GM12878 (cell line): ENCODE data around the gene DCDC2C. TPM values are rescaled to one million over a fixed set of nuclear protein-coding genes. Genes with fewer than 3 reads are reported as not detected.

ENCODE experiments used
- ATAC-seq: fragments of 200-7000 bp; cut with Tn5 transposase; 3 replicates; pipeline ENCODE4 v1.9.1; 2020; ENCODE audit warnings: mild to moderate bottlenecking, moderate library complexity
- BruUV-seq: library from RNA; stranded (reverse); fragments of 400-500 nt; replicated peaks from 2 replicates; lab custom pipeline; 2021; lab: Mats Ljungman, UMichigan
- CTCF ChIA-PET: fragments of 300-600 bp; sonication (Branson Sonifier 250); formaldehyde crosslinking; extraction: SDS; loops from one replicate; lab custom pipeline; 2021; ENCODE audit warnings: inconsistent platforms; lab: Yijun Ruan, JAX
- POLR2A ChIA-PET: fragments of 350-600 bp; formaldehyde crosslinking; extraction: SDS; loops from one replicate; lab custom pipeline; 2021; ENCODE audit warnings: inconsistent platforms; lab: Charles Lee
- RAD21 ChIA-PET: fragments of 300-600 bp; sonication (Branson Sonifier 250); formaldehyde crosslinking; loops from one replicate; lab custom pipeline; 2023; ENCODE audit warnings: antibody characterized with exemption; ENCODE audit not compliant: unreplicated experiment; lab: Charles Lee
- SMC1A ChIA-PET: fragments of 300-600 bp; sonication (Branson Sonifier 250); formaldehyde crosslinking; loops from one replicate; lab custom pipeline; 2023; ENCODE audit not compliant: unreplicated experiment, uncharacterized antibody; lab: Charles Lee
- DNase-seq: peaks from one replicate; pipeline ENCODE4 v3.0.0-alpha.2; 2011; ENCODE audit warnings: low read depth, low spot score
- FAIRE-seq: peaks from 3 replicates; lab custom pipeline; 2011; peaks lifted over from hg19 to GRCh38; lab: Jason Lieb, UNC
- H2AFZ ChIP-seq: 2 replicates; pipeline ENCODE4 v1.6.0; 2011; ENCODE audit warnings: low read depth, low read length, control low read depth; ENCODE audit not compliant: control insufficient read depth
- H3K27ac ChIP-seq: 2 replicates; pipeline ENCODE4 v1.5.1; 2011; ENCODE audit warnings: control low read depth; ENCODE audit not compliant: control insufficient read depth, insufficient read depth
- H3K27me3 ChIP-seq, 2 experiments: replicated peaks in 1 of 2; 2 replicates each; pipeline versions ENCODE4 v1.6.0 to v1.6.1; 2011; ENCODE audit warnings: low read length in 1 of 2; ENCODE audit not compliant: control insufficient read depth in 2 of 2, insufficient read depth in 2 of 2
- H3K36me3 ChIP-seq, 2 experiments: 2 replicates each; pipeline ENCODE4 v1.5.1; 2011; ENCODE audit warnings: low read length in 1 of 2; ENCODE audit not compliant: control insufficient read depth in 2 of 2, insufficient read depth in 2 of 2
- H3K4me1 ChIP-seq: 2 replicates; pipeline ENCODE4 v1.6.1; 2011; ENCODE audit warnings: mild to moderate bottlenecking, low read length, moderate library complexity, mixed read lengths; ENCODE audit not compliant: control insufficient read depth, insufficient read depth
- H3K4me2 ChIP-seq: 2 replicates; pipeline ENCODE4 v1.6.0; 2011; ENCODE audit warnings: control low read depth; ENCODE audit not compliant: control insufficient read depth, insufficient read depth
- H3K4me3 ChIP-seq: fragments of 200-600 bp; sonication (generic); 2 replicates; pipeline ENCODE4 v1.5.1; 2016
- H3K79me2 ChIP-seq: 2 replicates; pipeline ENCODE4 v1.6.0; 2011; ENCODE audit warnings: low read length; ENCODE audit not compliant: control insufficient read depth, insufficient read depth
- H3K9ac ChIP-seq: 2 replicates; pipeline ENCODE4 v1.8.0; 2011; ENCODE audit warnings: low read length, control low read depth, mixed read lengths; ENCODE audit not compliant: control insufficient read depth, insufficient read depth
- H3K9me3 ChIP-seq: replicated peaks from 3 replicates; pipeline ENCODE4 v1.5.1; 2011; ENCODE audit warnings: mild to moderate bottlenecking, low read length; ENCODE audit not compliant: control insufficient read depth, insufficient read depth
- H4K20me1 ChIP-seq: 2 replicates; pipeline ENCODE4 v1.6.0; 2011; ENCODE audit not compliant: control insufficient read depth, insufficient read depth
- BRCA1 ChIP-seq: IDR thresholded peaks from 2 replicates; pipeline ENCODE4 v1.6.1; 2011; ENCODE audit warnings: low read depth, low read length, improper control_type of control experiment
- CEBPB ChIP-seq, 2 experiments: fragments of 150-350 bp in 1 of 2; IDR thresholded peaks; 2 replicates each; pipeline ENCODE4 v1.6.1; 2012 to 2014; ENCODE audit warnings: low read depth in 2 of 2, low read length in 2 of 2, borderline replicate concordance in 1 of 2, inconsistent platforms in 1 of 2
- DPF2 ChIP-seq: fragments of 450-650 bp; IDR thresholded peaks from 2 replicates; pipeline ENCODE4 v1.6.1; 2017; ENCODE audit warnings: mild to moderate bottlenecking
- E2F4 ChIP-seq: IDR thresholded peaks from 2 replicates; pipeline ENCODE4 v1.6.1; 2012; ENCODE audit warnings: low read depth, low read length, improper control_type of control experiment
- IRF3 ChIP-seq: fragments of 450-650 bp; IDR thresholded peaks from 2 replicates; pipeline ENCODE4 v1.6.1; 2014; ENCODE audit warnings: mild to moderate bottlenecking
- MAX ChIP-seq: IDR thresholded peaks from 2 replicates; pipeline ENCODE4 v1.6.1; 2012; ENCODE audit warnings: low read depth, low read length, improper control_type of control experiment
- NFYB ChIP-seq: IDR thresholded peaks from 2 replicates; pipeline ENCODE4 v1.6.1; 2011; ENCODE audit warnings: low read depth, mild to moderate bottlenecking, low read length, improper control_type of control experiment, moderate library complexity; ENCODE audit not compliant: insufficient read depth
- NR2F1 ChIP-seq: fragments of 450-650 bp; conservative IDR thresholded peaks from 2 replicates; pipeline ENCODE4 v1.6.1; 2017; ENCODE audit warnings: mild to moderate bottlenecking
- PML ChIP-seq: IDR thresholded peaks from 2 replicates; pipeline ENCODE4 v1.6.1; 2012; ENCODE audit warnings: low read length, inconsistent platforms
- RAD51 ChIP-seq: fragments of 450-650 bp; IDR thresholded peaks from 2 replicates; pipeline ENCODE4 v1.6.1; 2016; ENCODE audit warnings: moderate library complexity, mild to moderate bottlenecking, inconsistent platforms
- SUZ12 ChIP-seq: fragments of 200-600 bp; sonication (generic); IDR thresholded peaks from one replicate; pipeline ENCODE4 v1.6.1; 2018; ENCODE audit warnings: antibody characterized with exemption, mild to moderate bottlenecking; ENCODE audit not compliant: unreplicated experiment
- ZNF207 ChIP-seq: fragments of 450-650 bp; IDR thresholded peaks from 2 replicates; pipeline ENCODE4 v1.6.1; 2014; ENCODE audit warnings: antibody characterized with exemption, mild to moderate bottlenecking, borderline replicate concordance
- WGBS: methylation state at CpG from one replicate; pipeline ENCODE4 v1.1.6; 2016; ENCODE audit warnings: low lambda C conversion rate; ENCODE audit not compliant: insufficient replicate concordance, insufficient coverage; ENCODE audit errors: missing lambda C conversion rate; 5-methylcytosine and 5-hydroxymethylcytosine counted together
- in situ Hi-C: fragments of 300-500 bp; cut with MboI; formaldehyde crosslinking; loops from 9 replicates; pipeline ENCODE4 v1.14.3; 2018; ENCODE audit warnings: mixed read lengths
- intact Hi-C: fragments of 100-400 bp; cut with micrococcal nuclease; formaldehyde crosslinking; loops from one replicate; pipeline ENCODE4 v1.14.2; 2022; ENCODE audit not compliant: unreplicated experiment
- polyA plus RNA-seq, 11 experiments: library from polyadenylated mRNA; depleted of rRNA in 4 of 11; unstranded in 6 of 11; stranded (reverse) in 5 of 11; fragments of >200 nt; fragmentation: Nextera tagmentation in 4 of 11; fragmentation: Illumina TruSeq in 1 of 11; extraction: Ambion mirVana in 4 of 11; extraction: Trizol in 1 of 11; gene quantifications; 1 replicate in 1 of 11; 2 replicates in 10 of 11; pipeline versions ENCODE4 v1.2.1 to v1.2.3, GENCODE V29; 2011 to 2016; ENCODE audit warnings: inconsistent platforms in 2 of 11, missing spikeins in 2 of 11, low read depth in 1 of 11
- total RNA-seq, 4 experiments: library from RNA; depleted of rRNA in 3 of 4; stranded (reverse); fragments of >200 nt in 3 of 4; fragmentation: Illumina TruSeq in 1 of 4; extraction: Trizol in 1 of 4; gene quantifications; 2 replicates each; pipeline versions ENCODE4 v1.2.1 to v1.2.3, GENCODE V29; 2013 to 2021

The DCDC2C gene
- total and polyA plus RNA-seq, 10 of the 15 experiments (the other 5 are each of a cell fraction or from before 2014, with no cell fraction given) = not detected

GRCh38 chr2:3789256-3789655, 85.9 kb downstream of the DCDC2C start:
- no peaks in the 10 kb centered on the region for H3K79me2 ChIP-seq
- FAIRE-seq (no peak), DNase-seq (no peak), ATAC-seq (no peak)
- no peaks in the 10 kb centered on the region for H3K36me3 ChIP-seq
- BruUV-seq = no TSS peak
- intact Hi-C loops = no loop called here
- H4K20me1 ChIP-seq = no peaks in the 10 kb centered on the region
- H3K27me3 ChIP-seq = no peaks in the 10 kb centered on the region; a peak in 1 of 4 replicates
- H3K4me1 ChIP-seq = no peaks in the 10 kb centered on the region
- TF ChIP-seq E2F4 = no peak
- SMC1A ChIA-PET = no interaction called here
- no peak overlapping the region for H3K9ac ChIP-seq
- no peak overlapping the region for H3K27ac ChIP-seq
- in situ Hi-C loops = no loop called here
- H2AFZ ChIP-seq = no peak overlapping the region
- H3K9me3 ChIP-seq = no peaks in the 10 kb centered on the region
- CTCF ChIA-PET = no interaction called here
- POLR2A ChIA-PET = no interaction called here
- WGBS = 0% methylated on average over 1 of the region's 1 CpG
- no peak overlapping the region for H3K4me3 ChIP-seq
- RAD21 ChIA-PET = no interaction called here
- no peak overlapping the region for H3K4me2 ChIP-seq

- no TSS peak for BruUV-seq
- in situ Hi-C loops (no loop called here), intact Hi-C loops (no loop called here)
- no peak overlapping the region for H3K9ac ChIP-seq
- no peaks in the 10 kb centered on the region for H3K4me1 ChIP-seq
- H3K79me2 ChIP-seq = no peaks in the 10 kb centered on the region
- FAIRE-seq = no peak
- H3K4me2 ChIP-seq = no peak overlapping the region
- ChIA-PET POLR2A (no interaction called here), RAD21 (no interaction called here), SMC1A (no interaction called here), CTCF (no interaction called here)
- 41% methylated on average over 5 of the region's 5 CpGs for WGBS
- no peak overlapping the region for H3K4me3 ChIP-seq
- H3K36me3 ChIP-seq = no peaks in the 10 kb centered on the region
- no peak for ATAC-seq
- no peaks in the 10 kb centered on the region for H3K27me3 ChIP-seq
- no peaks in the 10 kb centered on the region for H4K20me1 ChIP-seq
- no peak overlapping the region for H2AFZ ChIP-seq
- H3K9me3 ChIP-seq = no peaks in the 10 kb centered on the region
- no peak overlapping the region for H3K27ac ChIP-seq
- no peak for DNase-seq
- no peak for TF ChIP-seq IRF3
- TF ChIP-seq CEBPB (IDR thresholded peaks at IDR 0.05; ENCODE audit: borderline replicate concordance in 1 of 2, low read depth in 2 of 2, low read length in 2 of 2) = no peak
- TF ChIP-seq PML = no peak
- no peak for TF ChIP-seq DPF2
- no peak for TF ChIP-seq MAX
- TF ChIP-seq SUZ12 = no peak
- no peak for TF ChIP-seq RAD51
- TF ChIP-seq NR2F1 = no peak
- no peak for TF ChIP-seq BRCA1
- TF ChIP-seq NFYB = no peak
- no peak for TF ChIP-seq ZNF207
Measured at GRCh38 chr2:3793249-3793648, 89.9 kb downstream of the DCDC2C start.
